Transverse colon (tissue), 4 donors: ENCODE measurements around the gene TRMT2A.

Experiments used
- CTCF ChIP-seq, 5 experiments: fragments of 200-600 bp in 3 of 5; fragments of 450-650 bp in 2 of 5; sonication (generic) in 3 of 5; IDR thresholded peaks; 1 replicate in 2 of 5; 2 replicates in 3 of 5; pipeline ENCODE4 v1.5.1; 2016 to 2017; ENCODE audit warnings: antibody characterized with exemption in 5 of 5, inconsistent platforms in 3 of 5, mild to moderate bottlenecking in 2 of 5, moderate library complexity in 1 of 5
- POLR2A ChIP-seq: fragments of 450-650 bp; IDR thresholded peaks from one replicate; pipeline ENCODE4 v1.6.1; 2016; ENCODE audit warnings: antibody characterized with exemption, mild to moderate bottlenecking, moderate library complexity
- POLR2AphosphoS5 ChIP-seq, 3 donors: sonication (generic); formaldehyde crosslinking; IDR thresholded peaks; one replicate each; pipeline ENCODE4 v1.6.1; 2016; ENCODE audit warnings: antibody characterized with exemption in 3 of 3

DNA sequence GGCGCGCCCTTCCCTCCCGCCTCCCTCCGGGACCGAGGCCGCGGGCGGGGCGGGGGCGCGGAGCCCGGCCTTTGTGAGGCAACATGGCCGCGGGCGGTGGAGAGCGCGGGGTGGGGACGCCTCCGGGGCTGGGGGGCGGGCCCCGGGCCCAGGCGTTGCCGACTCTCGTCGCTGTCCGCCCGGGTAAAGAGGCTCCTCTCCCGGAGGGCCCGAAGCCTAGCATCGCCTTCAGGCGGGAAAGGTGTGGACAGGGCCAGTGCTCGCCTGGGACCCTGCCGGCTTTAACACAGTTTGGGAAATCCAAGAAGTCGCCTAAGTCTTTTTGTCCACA, 36.6 kb downstream of the TRMT2A start:
- TF ChIP-seq CTCF (IDR thresholded peaks at IDR 0.05) = no peak
- no peak for TF ChIP-seq POLR2A
- TF ChIP-seq POLR2AphosphoS5 (IDR thresholded peaks at IDR 0.05) = no peak
